HG03039 (cell line): ENCODE measurements around the gene SP7.
"Not testable (repeated sequence)": the region's sequence is repeated elsewhere in the genome, so short reads cannot be mapped to it uniquely, and the experiment has no call there.

Experiments
- ATAC-seq: cut with Tn5 transposase; IDR thresholded peaks from one replicate; pipeline ENCODE4 v1.9.1; 2021; ENCODE audit warnings: mild to moderate bottlenecking, moderate library complexity; ENCODE audit not compliant: unreplicated experiment

The SP7 gene

GRCh38 chr12:53347905-53348304 is 11.8 kb upstream of the SP7 start:
- ATAC-seq: no peak

- ATAC-seq: no peak
These were observed 10.3 kb upstream of the SP7 start for GRCh38 chr12:53346491-53346890.

DNA sequence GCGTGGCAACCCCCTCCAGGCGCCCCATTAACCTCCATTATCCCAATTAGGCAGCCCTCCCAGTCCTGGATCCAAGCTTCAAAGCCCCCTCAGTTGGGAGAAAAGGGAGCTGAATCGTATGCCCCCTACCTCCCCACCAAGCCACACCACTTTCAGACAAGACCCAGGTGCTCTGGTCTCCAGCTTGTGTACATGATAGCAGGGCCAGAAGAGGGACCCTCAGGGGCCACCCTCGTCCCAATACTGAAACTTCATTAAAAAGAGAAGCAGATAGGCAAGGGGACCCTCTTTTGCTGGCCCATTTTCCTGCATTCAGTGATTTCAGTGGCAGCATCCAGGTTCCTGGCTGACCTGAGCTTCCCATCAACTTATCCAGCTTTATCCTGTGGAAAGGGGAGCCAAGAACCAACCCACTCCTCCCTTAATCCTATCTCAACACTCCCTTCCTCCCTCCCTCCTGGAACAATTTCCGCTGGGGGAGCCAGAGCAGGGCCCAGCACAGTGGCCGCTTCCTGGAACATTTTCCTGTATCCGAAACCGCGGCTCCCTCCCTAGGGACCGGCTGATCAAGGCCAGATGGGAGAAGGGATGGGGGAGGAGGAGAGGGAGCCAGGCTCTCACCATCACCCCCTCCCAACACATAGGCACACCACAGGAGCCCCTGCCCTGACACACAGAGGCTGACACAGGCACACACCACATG is 9.5 kb upstream of the SP7 start:
- ATAC-seq: no peak

- peak; percentile 59 for ATAC-seq
These were observed 8.8 kb upstream of the SP7 start for GRCh38 chr12:53344824-53345485.

DNA sequence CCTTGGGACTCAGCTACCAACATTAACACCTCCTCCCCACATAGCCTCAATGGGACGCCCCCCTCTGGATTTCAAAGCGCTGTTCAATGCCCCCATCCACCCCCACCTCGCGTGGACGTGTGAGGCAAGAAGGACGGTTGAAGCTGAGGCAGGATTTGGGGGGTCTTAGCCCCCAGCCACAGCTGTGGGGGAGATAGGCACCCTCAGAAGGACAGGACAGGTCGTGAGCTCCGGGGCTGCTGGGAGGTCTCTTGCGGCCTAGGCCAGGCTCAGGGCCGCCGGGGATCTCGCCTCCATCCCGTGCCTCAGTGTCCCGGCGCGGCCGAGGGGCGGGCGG is 8.3 kb upstream of the SP7 start:
- ATAC-seq: no peak

- ATAC-seq: no peak
These were observed 7.8 kb upstream of the SP7 start for GRCh38 chr12:53343969-53344368.

DNA sequence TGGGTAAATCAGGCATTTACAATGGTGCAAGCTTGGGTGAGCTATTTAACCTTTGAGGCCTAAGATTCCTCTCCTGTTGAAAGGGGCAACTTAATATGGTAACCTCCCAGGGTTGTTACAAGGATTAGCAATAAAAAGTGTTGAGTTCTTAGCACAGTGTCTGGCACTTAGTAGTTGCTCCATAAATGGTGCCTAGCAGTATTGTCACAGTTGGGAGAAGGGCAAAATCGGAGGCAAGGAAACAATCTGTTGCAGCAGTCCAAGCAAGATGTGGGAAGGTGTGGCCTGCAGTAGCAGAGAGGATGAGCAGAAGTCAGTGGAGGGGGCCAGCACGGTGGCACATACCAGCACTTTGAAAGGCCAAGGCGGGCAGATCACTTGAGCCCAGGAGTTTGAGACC is 7.3 kb upstream of the SP7 start:
- ATAC-seq: no peak

DNA sequence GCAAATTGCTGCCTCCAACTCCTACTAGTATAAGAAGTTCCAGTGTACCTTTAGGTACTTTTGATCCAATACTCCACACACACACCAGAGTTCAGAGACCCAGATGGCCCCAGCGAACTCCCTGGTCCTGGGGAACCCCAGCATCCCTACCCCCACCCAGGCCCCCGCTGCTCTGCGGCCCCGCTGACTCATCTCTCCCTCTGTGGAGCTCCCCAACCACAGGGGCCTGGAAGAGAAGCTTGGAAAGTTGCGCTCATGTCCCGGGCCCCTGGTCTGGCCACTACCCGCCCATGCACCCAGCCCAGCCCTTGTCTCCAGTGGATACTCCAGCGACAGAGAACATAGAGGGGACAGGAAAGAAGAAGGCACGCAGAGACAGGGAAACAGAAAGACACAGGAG is 4.2 kb upstream of the SP7 start:
- ATAC-seq: no peak

GRCh38 chr12:53338916-53339315 is 2.8 kb upstream of the SP7 start:
- ATAC-seq: no peak

GRCh38 chr12:53338017-53338416 is 1.9 kb upstream of the SP7 start:
- ATAC-seq: no peak

- no peak for ATAC-seq
These were observed 1.3 kb downstream of the SP7 start for GRCh38 chr12:53334822-53335221.

- ATAC-seq: no peak
These were observed 2.3 kb downstream of the SP7 start for GRCh38 chr12:53333845-53334244.

GRCh38 chr12:53333289-53333688 is 2.9 kb downstream of the SP7 start:
- ATAC-seq: no peak

DNA sequence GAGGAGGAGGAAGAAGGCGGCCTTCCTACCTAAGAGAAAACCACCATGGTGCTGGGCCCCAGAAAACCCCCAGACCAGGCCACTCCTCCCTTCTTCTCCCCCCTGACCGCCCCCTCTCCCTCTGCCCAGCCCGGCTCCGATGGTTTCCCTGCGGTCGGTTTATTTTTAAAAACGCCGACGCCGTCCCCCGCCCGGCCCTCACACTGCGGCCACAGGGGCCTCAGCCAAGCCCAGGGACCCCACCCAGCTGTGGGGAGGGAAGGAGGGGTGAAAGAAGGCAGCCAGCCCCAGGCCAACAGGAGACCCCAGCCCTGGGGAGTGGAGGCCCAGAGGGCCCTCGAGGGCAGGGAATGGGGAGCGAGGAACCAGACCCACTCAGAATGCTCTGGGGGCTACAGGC is 3.4 kb downstream of the SP7 start:
- ATAC-seq: no peak

- not testable (repeated sequence) for ATAC-seq
These were observed 3.8 kb downstream of the SP7 start for GRCh38 chr12:53332339-53332738.

DNA sequence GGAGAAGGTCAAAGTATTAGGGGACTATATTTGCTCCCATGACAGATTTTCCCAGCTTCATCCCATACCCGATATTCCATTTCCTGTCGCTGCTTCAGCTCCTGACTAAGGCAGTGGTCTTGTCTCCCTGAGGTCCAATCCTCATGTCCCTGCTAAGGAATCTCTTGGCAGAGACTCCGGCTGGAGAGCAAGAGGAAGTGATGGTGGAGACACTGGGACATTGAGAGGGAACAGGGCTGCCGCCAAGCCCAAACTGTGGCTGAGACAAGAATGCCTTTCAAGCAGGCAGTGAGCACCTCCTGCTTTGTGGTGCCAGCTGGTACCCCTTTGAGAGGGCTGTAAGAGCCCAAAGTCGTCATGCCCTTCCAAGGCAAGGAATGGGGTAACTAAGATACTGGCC is 5.5 kb downstream of the SP7 start:
- ATAC-seq: no peak

- ATAC-seq: no peak
These were observed 8.1 kb downstream of the SP7 start for GRCh38 chr12:53328043-53328435.

DNA sequence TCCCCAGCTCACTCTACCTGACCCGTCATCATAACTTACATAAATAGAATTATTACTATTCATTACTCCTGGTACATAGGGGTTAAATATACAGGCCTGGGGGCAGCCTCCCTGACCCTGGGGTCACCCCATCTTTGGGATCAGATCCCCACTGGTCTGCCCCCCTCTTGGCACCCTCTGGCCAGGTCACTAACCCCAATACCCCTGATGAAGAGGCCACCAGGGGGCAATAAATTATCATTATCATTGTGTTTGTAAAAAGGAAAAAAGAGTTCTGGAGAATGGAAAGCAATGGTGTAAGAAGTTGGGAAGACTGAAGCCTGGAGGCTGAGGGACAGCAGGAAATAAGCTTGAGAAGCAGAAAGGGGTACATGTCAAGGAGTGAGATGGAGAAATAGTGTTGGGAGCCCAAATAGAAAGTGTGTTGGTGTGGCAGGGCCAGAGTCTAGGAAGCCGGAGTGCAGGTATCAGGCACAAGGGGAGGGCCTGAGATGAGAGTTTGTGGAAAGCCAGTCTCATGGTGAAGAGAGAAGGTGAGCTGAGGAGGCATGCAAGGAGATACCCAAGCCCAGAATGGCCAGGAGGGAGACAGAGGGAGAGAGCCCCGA is 8.6 kb downstream of the SP7 start:
- no peak for ATAC-seq

DNA sequence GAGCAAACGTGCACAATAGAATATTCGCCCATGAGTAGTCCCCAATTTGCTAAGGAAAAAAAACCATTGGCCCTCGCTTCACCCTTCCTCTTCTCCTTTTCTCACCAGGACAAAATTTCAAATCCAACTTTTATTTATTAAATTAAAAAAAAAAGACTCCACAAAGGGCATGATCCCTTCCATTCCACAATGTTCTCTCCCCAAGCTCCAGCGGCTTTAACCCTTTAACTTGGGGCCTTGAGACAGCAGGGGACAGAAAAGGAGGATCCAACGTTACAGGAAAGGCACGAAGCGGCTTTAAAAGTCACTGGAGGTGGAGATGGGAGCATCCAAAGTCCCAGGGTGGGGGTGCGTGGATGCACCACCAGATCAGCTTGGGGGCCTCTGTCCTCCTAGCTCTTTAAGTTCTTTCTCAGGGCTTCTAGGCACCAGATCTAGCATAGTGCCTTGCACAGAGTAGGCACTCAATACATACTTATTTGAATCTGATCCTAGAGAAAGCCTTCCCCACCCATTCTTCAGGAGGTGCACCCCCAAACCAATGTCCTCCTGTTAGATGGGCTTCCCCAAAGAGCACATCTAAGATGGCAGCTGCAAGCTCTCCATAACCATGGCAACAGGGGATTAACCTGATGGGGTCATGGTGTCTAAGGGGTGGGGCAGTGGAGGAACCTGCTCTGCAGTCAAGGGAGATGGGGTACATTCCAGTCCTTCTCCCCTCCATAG is 9.5 kb downstream of the SP7 start:
- no peak for ATAC-seq

GRCh38 chr12:53325511-53326061 is 10.6 kb downstream of the SP7 start:
- ATAC-seq: no peak

GRCh38 chr12:53324779-53325510 is 11.2 kb downstream of the SP7 start:
- peak; percentile 41 for ATAC-seq
